Lung (tissue), 12 donors: ENCODE data around the gene OXNAD1. TPM values are rescaled to one million over a fixed set of nuclear protein-coding genes. Genes with fewer than 3 reads are reported as not detected.

Experiments used
- ATAC-seq: fragments of 200-7000 bp; cut with Tn5 transposase; one replicate; pipeline ENCODE4 v1.9.1; 2020; ENCODE audit warnings: moderate number of reproducible peaks; ENCODE audit not compliant: insufficient read depth, low FRiP score
- DNase-seq, 3 donors: peaks; one replicate each; pipeline ENCODE4 v3.0.0-alpha.2; 2013 to 2017
- H3K27ac ChIP-seq, 2 donors: one replicate each; pipeline ENCODE4 v1.5.1; 2013; ENCODE audit warnings: mild to moderate bottlenecking in 2 of 2, moderate library complexity in 2 of 2, control low read depth in 1 of 2, inconsistent platforms in 1 of 2, low read depth in 1 of 2, low read length in 1 of 2
- H3K27me3 ChIP-seq, 3 donors: one replicate each; pipeline ENCODE4 v1.5.1; 2013; ENCODE audit warnings: low read length in 2 of 3; ENCODE audit not compliant: control insufficient read depth in 3 of 3, insufficient read depth in 3 of 3
- H3K36me3 ChIP-seq, 4 donors: one replicate each; pipeline ENCODE4 v1.5.1; 2013; ENCODE audit warnings: low read length in 4 of 4, mild to moderate bottlenecking in 1 of 4, moderate library complexity in 1 of 4; ENCODE audit not compliant: control insufficient read depth in 4 of 4, insufficient read depth in 4 of 4
- H3K4me1 ChIP-seq, 5 donors: one replicate each; pipeline ENCODE4 v1.5.1; 2013; ENCODE audit warnings: low read length in 5 of 5, mild to moderate bottlenecking in 2 of 5, moderate library complexity in 1 of 5; ENCODE audit not compliant: control insufficient read depth in 5 of 5, insufficient read depth in 5 of 5
- H3K4me3 ChIP-seq: one replicate; pipeline ENCODE4 v1.5.1; 2013; ENCODE audit warnings: mild to moderate bottlenecking, control low read depth, moderate library complexity
- H3K9ac ChIP-seq, 2 donors: one replicate each; pipeline ENCODE4 v1.5.1; 2013; ENCODE audit warnings: low read length in 2 of 2, control low read depth in 1 of 2; ENCODE audit not compliant: insufficient read depth in 1 of 2
- H3K9me3 ChIP-seq, 4 donors: one replicate each; pipeline ENCODE4 v1.5.1; 2013; ENCODE audit warnings: low read length in 3 of 4, mild to moderate bottlenecking in 1 of 4, moderate library complexity in 1 of 4; ENCODE audit not compliant: control insufficient read depth in 4 of 4, insufficient read depth in 3 of 4
- CTCF ChIP-seq: IDR thresholded peaks from 2 replicates; pipeline ENCODE4 v1.5.1; 2012; ENCODE audit warnings: mild to moderate bottlenecking; ENCODE audit errors: control extremely low read depth, extremely low read depth
- WGBS, 2 donors: extraction: QIAGEN DNeasy Blood & Tissue Kit; methylation state at CpG; one replicate each; pipeline ENCODE4 v1.1.7; 2013; 5-methylcytosine and 5-hydroxymethylcytosine counted together
- polyA plus RNA-seq, 2 donors: library from polyadenylated mRNA; stranded (reverse); fragments of 200-250 nt; gene quantifications; one replicate each; pipeline ENCODE4 v1.2.1, GENCODE V29; 2013
- total RNA-seq, 2 donors: library from RNA; depleted of rRNA in 1 of 2; stranded (reverse); fragments of >200 nt in 1 of 2; gene quantifications; one replicate each; pipeline ENCODE4 v1.2.1, GENCODE V29; 2014 to 2021
- donor health status: control.
- donor health status: control.
- donor health status: Bipolar disorder and iron deficiency.
- donor health status: healthy.
- donor health status: DM: yes; HTN: yes; CAD: no.

Gene OXNAD1
- total and polyA plus RNA-seq, 4 donors: 4.4 to 23.4 (median 9.4) TPM

- no peak for DNase-seq
- Histone ChIP-seq H3K4me3 (no peak overlapping the region), H3K9me3 (no peaks in the 10 kb centered on the region), H3K4me1 (peaks cover 0 to 8% (median 0%) of the 10 kb centered on the region in 5 donors), H3K9ac (no peak overlapping the region), H3K27me3 (no peaks in the 10 kb centered on the region), H3K36me3 (peaks cover 2 to 13% (median 5%) of the 10 kb centered on the region in 4 donors), H3K27ac (no peak overlapping the region)
- TF ChIP-seq CTCF: no peak
- 95 to 97% methylated on average over 5 of the region's 5 CpGs for WGBS, 2 donors
- no peak for ATAC-seq
These were observed 85.7 kb downstream of the OXNAD1 start for GRCh38 chr3:16350597-16351318.

GRCh38 chr3:16352428-16352827 lies 87.4 kb downstream of the OXNAD1 start:
- no peak overlapping the region for H3K27ac ChIP-seq
- no peak overlapping the region for H3K4me3 ChIP-seq
- no peak for ATAC-seq
- H3K4me1 ChIP-seq: peaks cover 0 to 8% (median 0%) of the 10 kb centered on the region in 5 donors
- H3K9ac ChIP-seq: no peak overlapping the region
- no peak for DNase-seq
- no peaks in the 10 kb centered on the region for H3K27me3 ChIP-seq
- no peaks in the 10 kb centered on the region for H3K9me3 ChIP-seq
- TF ChIP-seq CTCF: no peak
- WGBS, 2 donors: 87 to 88% methylated on average over 2 of the region's 2 CpGs
- H3K36me3 ChIP-seq: peaks cover 0 to 19% (median 4%) of the 10 kb centered on the region in 4 donors

GRCh38 chr3:16354291-16354690 lies 89.3 kb downstream of the OXNAD1 start:
- ATAC-seq (no peak), DNase-seq (no peak)
- TF ChIP-seq CTCF: no peak
- H3K36me3 ChIP-seq: peaks cover 0 to 17% (median 1%) of the 10 kb centered on the region in 4 donors
- no peaks in the 10 kb centered on the region for H3K27me3 ChIP-seq
- no peaks in the 10 kb centered on the region for H3K9me3 ChIP-seq
- no peak overlapping the region for H3K9ac ChIP-seq
- no peak overlapping the region for H3K4me3 ChIP-seq
- H3K27ac ChIP-seq: no peak overlapping the region
- WGBS, 2 donors: 94% methylated on average over 3 of the region's 3 CpGs
- peaks cover 0 to 8% (median 0%) of the 10 kb centered on the region in 5 donors for H3K4me1 ChIP-seq

Other genes with a start within 250 kb of the OXNAD1 start
- 1 to 10 TPM; 2.8 to 9.7 TPM for gene GALNT15, start 90.5 kb upstream of the OXNAD1 start, total RNA-seq
- gene GALNT15, start 90.5 kb upstream of the OXNAD1 start, polyA plus RNA-seq: 1 to 10 TPM; 6.8 to 8.4 TPM
- gene DPH3, start 269 bp upstream of the OXNAD1 start, total RNA-seq: 10 to 100 TPM; 11.7 to 22.0 TPM
- gene DPH3, start 269 bp upstream of the OXNAD1 start, polyA plus RNA-seq: 10 to 100 TPM; 13.9 to 18.7 TPM
- 10 to 100 TPM; 50.8 to 82.5 TPM for gene RFTN1, start 248.5 kb downstream of the OXNAD1 start, total RNA-seq
- 10 to 100 TPM; 33.8 to 55.9 TPM for gene RFTN1, start 248.5 kb downstream of the OXNAD1 start, polyA plus RNA-seq